Measurements from ENCODE around the gene TRAF6.

The TRAF6 gene

GRCh38 chr11:36456156-36456555 is 53.9 kb downstream of the TRAF6 start:
- DNase-seq = no peak

GRCh38 chr11:36455658-36456111 is 54.4 kb downstream of the TRAF6 start:
- DNase-seq = no peak

- no peak for DNase-seq
Observed at GRCh38 chr11:36454941-36455631, 55.0 kb downstream of the TRAF6 start.

GRCh38 chr11:36454551-36454940 is 55.5 kb downstream of the TRAF6 start:
- DNase-seq = no peak

GRCh38 chr11:36453678-36454077 is 56.4 kb downstream of the TRAF6 start:
- no peak for DNase-seq

GRCh38 chr11:36452961-36453360 is 57.1 kb downstream of the TRAF6 start:
- no peak for DNase-seq

GRCh38 chr11:36452236-36452940 is 57.7 kb downstream of the TRAF6 start:
- DNase-seq = no peak

GRCh38 chr11:36451681-36452080 is 58.4 kb downstream of the TRAF6 start:
- no peak for DNase-seq

- DNase-seq = no peak
Observed at GRCh38 chr11:36451045-36451444, 59.0 kb downstream of the TRAF6 start.

- no peak for DNase-seq
Observed at GRCh38 chr11:36450110-36450572, 59.9 kb downstream of the TRAF6 start.

- DNase-seq = no peak
Observed at GRCh38 chr11:36449561-36450096, 60.4 kb downstream of the TRAF6 start.

GRCh38 chr11:36447947-36448346 is 62.1 kb downstream of the TRAF6 start:
- no peak for DNase-seq

GRCh38 chr11:36447514-36447913 is 62.6 kb downstream of the TRAF6 start:
- DNase-seq = no peak

- no peak for DNase-seq
Observed at GRCh38 chr11:36446135-36446534, 63.9 kb downstream of the TRAF6 start.

- DNase-seq = no peak
Observed at GRCh38 chr11:36443661-36444060, 66.4 kb downstream of the TRAF6 start.

GRCh38 chr11:36441610-36442208 is 68.4 kb downstream of the TRAF6 start:
- DNase-seq = no peak

GRCh38 chr11:36438126-36438525 is 71.9 kb downstream of the TRAF6 start:
- no peak for DNase-seq

- DNase-seq = no peak
Observed at GRCh38 chr11:36437413-36437812, 72.7 kb downstream of the TRAF6 start.

Data from NCI-H524 (cell line).